Parathyroid adenoma (tissue), 2 donors: Measurements from ENCODE around the gene ARAP2.

Experiments used
- H2AFZ ChIP-seq: fragments of 300-600 bp; sonication (generic); one replicate; pipeline ENCODE4 v1.7.0; 2017; ENCODE audit warnings: antibody characterized with exemption, mild to moderate bottlenecking
- H3K27ac ChIP-seq: fragments of 300-600 bp; sonication (generic); one replicate; pipeline ENCODE4 v1.7.0; 2017
- H3K27me3 ChIP-seq: fragments of 300-600 bp; sonication (generic); one replicate; pipeline ENCODE4 v1.7.0; 2017; ENCODE audit warnings: low read length; ENCODE audit not compliant: control insufficient read depth, insufficient read depth
- H3K36me3 ChIP-seq: fragments of 300-600 bp; sonication (generic); one replicate; pipeline ENCODE4 v1.7.0; 2017; ENCODE audit warnings: low read length; ENCODE audit not compliant: control insufficient read depth, insufficient read depth
- H3K4me1 ChIP-seq: fragments of 300-600 bp; sonication (generic); one replicate; pipeline ENCODE4 v1.7.0; 2017; ENCODE audit warnings: control low read depth
- H3K4me2 ChIP-seq: fragments of 300-600 bp; sonication (generic); one replicate; pipeline ENCODE4 v1.7.0; 2017; ENCODE audit warnings: low read length
- H3K4me3 ChIP-seq: fragments of 300-600 bp; sonication (generic); one replicate; pipeline ENCODE4 v1.7.0; 2017; ENCODE audit warnings: low read depth, low read length
- H3K79me2 ChIP-seq: fragments of 300-600 bp; sonication (generic); one replicate; pipeline ENCODE4 v1.7.0; 2017; ENCODE audit warnings: control low read depth
- H3K9ac ChIP-seq: fragments of 300-600 bp; sonication (generic); one replicate; pipeline ENCODE4 v1.7.0; 2017; ENCODE audit warnings: mild to moderate bottlenecking
- H3K9me3 ChIP-seq: fragments of 300-600 bp; sonication (generic); one replicate; pipeline ENCODE4 v1.7.0; 2017; ENCODE audit warnings: low read length; ENCODE audit not compliant: control insufficient read depth
- TF ChIP-seq, protein P1 (sequence below): fragments of 300-600 bp; sonication (generic); IDR thresholded peaks from one replicate; pipeline ENCODE4 v1.7.0; 2017; ENCODE audit warnings: antibody characterized with exemption, mild to moderate bottlenecking
- donor health status: primary hyperparathyroidism.

The ARAP2 gene

DNA sequence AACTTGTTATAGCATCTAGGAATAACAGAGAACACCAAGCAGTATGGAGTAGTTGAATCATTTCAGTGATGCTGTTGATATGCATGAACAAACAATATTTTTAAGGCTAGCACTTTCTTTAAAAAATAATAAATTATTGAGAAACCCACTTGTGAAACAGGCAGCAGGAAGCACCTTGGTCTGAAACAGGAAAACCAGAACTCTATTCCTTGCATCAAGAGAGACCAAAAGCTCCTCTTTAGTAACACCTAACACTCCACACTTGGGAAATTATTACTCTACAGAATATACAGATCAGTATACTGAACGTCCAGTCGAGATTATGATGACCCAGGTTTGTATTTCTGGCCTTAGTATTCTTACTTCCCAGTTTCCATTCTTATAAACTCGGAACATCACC, 129.0 kb downstream of the ARAP2 start:
- Histone ChIP-seq H3K4me1 (no peaks in the 10 kb centered on the region), H3K4me3 (no peak overlapping the region), H3K27me3 (no peaks in the 10 kb centered on the region), H3K9ac (no peak overlapping the region), H3K36me3 (no peaks in the 10 kb centered on the region), H3K9me3 (no peaks in the 10 kb centered on the region), H2AFZ (no peak overlapping the region), H3K27ac (no peak overlapping the region), H3K79me2 (no peaks in the 10 kb centered on the region), H3K4me2 (no peak overlapping the region)
- TF ChIP-seq, protein P1, sequence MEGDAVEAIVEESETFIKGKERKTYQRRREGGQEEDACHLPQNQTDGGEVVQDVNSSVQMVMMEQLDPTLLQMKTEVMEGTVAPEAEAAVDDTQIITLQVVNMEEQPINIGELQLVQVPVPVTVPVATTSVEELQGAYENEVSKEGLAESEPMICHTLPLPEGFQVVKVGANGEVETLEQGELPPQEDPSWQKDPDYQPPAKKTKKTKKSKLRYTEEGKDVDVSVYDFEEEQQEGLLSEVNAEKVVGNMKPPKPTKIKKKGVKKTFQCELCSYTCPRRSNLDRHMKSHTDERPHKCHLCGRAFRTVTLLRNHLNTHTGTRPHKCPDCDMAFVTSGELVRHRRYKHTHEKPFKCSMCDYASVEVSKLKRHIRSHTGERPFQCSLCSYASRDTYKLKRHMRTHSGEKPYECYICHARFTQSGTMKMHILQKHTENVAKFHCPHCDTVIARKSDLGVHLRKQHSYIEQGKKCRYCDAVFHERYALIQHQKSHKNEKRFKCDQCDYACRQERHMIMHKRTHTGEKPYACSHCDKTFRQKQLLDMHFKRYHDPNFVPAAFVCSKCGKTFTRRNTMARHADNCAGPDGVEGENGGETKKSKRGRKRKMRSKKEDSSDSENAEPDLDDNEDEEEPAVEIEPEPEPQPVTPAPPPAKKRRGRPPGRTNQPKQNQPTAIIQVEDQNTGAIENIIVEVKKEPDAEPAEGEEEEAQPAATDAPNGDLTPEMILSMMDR, result no peak

DNA sequence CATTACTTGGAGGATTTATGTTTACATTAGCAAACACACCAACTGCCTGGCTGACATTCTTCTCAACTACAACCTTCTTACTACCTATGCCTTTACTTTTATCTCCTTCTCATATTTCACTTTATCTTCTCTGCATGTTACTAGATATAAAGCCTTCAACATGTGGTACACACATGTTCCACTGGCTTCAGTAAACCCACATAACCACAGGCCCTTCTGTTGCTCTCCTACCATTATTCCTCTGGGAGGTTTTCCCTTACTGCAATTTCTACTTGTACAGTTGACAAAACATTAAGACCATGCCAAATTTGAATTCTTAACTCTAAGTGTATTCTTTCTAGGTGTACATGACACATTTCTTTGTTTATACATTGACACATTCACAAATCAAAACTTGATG, 133.1 kb downstream of the ARAP2 start:
- H3K4me2 ChIP-seq, result no peak overlapping the region
- H3K79me2 ChIP-seq, result no peaks in the 10 kb centered on the region
- H3K9me3 ChIP-seq, result no peaks in the 10 kb centered on the region
- H3K4me3 ChIP-seq, result no peak overlapping the region
- H3K27ac ChIP-seq, result no peak overlapping the region
- no peaks in the 10 kb centered on the region for H3K36me3 ChIP-seq
- no peak overlapping the region for H3K9ac ChIP-seq
- H3K27me3 ChIP-seq, result no peaks in the 10 kb centered on the region
- no peaks in the 10 kb centered on the region for H3K4me1 ChIP-seq
- TF ChIP-seq, protein P1, result no peak
- no peak overlapping the region for H2AFZ ChIP-seq

DNA sequence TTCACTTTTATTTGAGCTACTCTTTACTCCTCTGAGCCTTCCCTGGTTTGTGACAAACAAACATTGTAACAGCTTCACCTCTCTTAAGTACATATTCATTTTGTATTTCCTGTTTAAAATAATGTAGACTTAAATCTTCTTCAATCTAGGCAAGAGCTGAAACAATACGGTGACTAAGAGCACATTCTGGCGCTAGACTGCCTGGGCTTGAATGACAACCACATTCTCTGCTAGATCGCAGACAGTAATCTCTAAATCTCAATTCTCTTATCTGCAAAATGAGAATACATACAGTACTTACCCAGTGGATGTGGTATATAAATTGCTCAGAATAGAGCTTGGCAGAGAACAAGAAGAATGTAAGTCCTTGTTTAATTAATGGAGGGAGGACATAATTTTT, 144.8 kb downstream of the ARAP2 start:
- Histone ChIP-seq H3K79me2 (no peaks in the 10 kb centered on the region), H3K9ac (no peak overlapping the region), H3K4me3 (no peak overlapping the region), H3K36me3 (no peaks in the 10 kb centered on the region), H2AFZ (no peak overlapping the region), H3K27me3 (no peaks in the 10 kb centered on the region), H3K4me1 (no peaks in the 10 kb centered on the region), H3K4me2 (no peak overlapping the region), H3K9me3 (no peaks in the 10 kb centered on the region), H3K27ac (no peak overlapping the region)
- TF ChIP-seq, protein P1, result no peak

DNA sequence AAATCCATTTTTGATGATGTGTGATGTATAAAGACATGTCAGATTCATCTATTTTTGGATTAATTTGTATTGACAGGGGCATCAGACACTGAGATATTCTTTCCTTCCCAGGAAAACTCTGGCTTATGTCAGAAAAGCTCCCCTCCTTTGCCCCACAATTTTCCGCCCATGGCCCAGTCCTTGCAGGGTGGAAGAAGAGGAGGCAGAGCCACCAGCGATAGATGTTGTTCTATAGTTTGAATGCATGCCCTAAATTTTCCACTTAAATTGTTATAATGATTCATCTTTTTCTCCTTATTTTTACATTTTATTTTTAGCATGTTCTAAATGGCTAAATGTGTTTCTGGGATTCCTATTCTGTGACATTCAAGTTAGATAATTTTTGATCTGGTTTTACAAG, 149.3 kb downstream of the ARAP2 start:
- Histone ChIP-seq H2AFZ (no peak overlapping the region), H3K27me3 (no peaks in the 10 kb centered on the region), H3K9ac (no peak overlapping the region), H3K79me2 (no peaks in the 10 kb centered on the region), H3K4me1 (no peaks in the 10 kb centered on the region), H3K4me2 (no peak overlapping the region), H3K36me3 (no peaks in the 10 kb centered on the region), H3K9me3 (no peaks in the 10 kb centered on the region), H3K4me3 (no peak overlapping the region), H3K27ac (no peak overlapping the region)
- TF ChIP-seq, protein P1, result no peak

DNA sequence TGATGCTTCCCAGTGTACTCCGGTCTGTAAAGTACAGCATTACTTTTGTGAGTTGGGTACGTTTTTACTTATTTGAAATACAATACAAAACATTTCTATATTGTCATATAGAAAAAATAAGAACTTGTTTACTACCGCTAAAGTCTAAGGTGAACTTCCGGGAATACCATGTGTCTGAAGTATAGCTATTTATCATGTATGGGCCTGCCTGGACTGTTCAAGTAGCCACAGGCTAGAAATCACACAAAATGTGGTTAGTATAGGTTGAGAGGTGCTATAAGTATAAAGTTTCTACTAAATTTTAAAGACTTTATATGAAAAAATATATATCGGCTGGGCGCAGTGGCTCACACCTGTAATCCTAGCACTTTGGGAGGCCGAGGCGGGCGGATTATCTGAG, 152.3 kb downstream of the ARAP2 start:
- TF ChIP-seq, protein P1, result no peak
- Histone ChIP-seq H3K9me3 (no peaks in the 10 kb centered on the region), H2AFZ (no peak overlapping the region), H3K4me2 (no peak overlapping the region), H3K4me1 (no peaks in the 10 kb centered on the region), H3K79me2 (no peaks in the 10 kb centered on the region), H3K27me3 (no peaks in the 10 kb centered on the region), H3K9ac (no peak overlapping the region), H3K36me3 (no peaks in the 10 kb centered on the region), H3K27ac (no peak overlapping the region), H3K4me3 (no peak overlapping the region)
